GM12865 (cell line): Measurements from ENCODE around the gene ILKAP.

ENCODE experiments used
- DNase-seq: peaks from one replicate; pipeline ENCODE4 v3.0.0; 2010; ENCODE audit warnings: low read depth
- H3K4me3 ChIP-seq: 2 replicates; pipeline ENCODE4 v1.5.1; 2011; ENCODE audit warnings: mild to moderate bottlenecking, low read depth, low read length, control low read depth
- TF ChIP-seq, protein P1 (sequence below): IDR thresholded peaks from 2 replicates; pipeline ENCODE4 v1.5.1; 2011; ENCODE audit warnings: low read length, control low read depth, low read depth, inconsistent platforms; ENCODE audit not compliant: insufficient read depth; ENCODE audit errors: missing control alignments

Gene ILKAP

DNA sequence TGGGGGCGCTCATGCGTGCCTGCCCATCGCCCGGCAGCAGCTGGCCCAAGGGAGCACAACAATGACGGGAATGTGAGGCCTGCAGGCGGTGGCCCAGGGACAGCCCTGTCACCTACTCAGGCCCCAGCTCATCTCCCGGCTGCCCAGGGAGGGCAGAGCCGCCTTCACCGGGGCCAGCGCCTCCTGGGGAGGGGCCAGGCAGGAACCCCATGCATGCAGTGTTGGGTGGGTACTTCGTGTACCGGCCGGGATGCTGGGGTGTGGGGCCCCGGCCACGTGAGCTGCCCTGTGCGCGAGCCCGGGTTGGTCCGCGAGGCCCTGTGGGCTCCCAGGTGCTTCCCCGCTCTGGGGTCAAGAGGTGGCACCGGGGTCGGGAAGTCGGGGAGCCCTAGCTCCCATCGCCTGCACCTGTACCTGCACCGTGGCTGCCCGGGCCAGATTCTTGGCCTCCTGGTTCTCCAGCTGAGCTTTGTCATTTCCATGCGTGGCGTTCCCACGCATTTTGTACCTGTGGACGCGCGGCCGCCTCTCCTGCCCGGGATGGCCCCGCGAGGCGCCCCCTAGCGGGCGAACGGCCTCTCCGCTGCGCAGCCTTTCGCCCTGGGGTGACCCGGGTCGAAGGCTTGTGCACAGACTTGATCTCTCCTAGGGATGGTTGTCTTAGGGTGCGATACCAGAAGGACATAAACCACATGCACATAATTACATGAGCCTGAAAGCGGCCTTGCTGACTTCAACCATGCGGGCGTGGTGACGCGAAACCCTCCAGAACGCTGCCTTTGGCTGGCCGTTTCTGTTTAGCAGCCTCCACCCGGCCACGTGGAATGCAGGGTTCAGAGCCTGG, 64.1 kb downstream of the ILKAP start:
- H3K4me3 ChIP-seq, result no peak overlapping the region
- TF ChIP-seq, protein P1, sequence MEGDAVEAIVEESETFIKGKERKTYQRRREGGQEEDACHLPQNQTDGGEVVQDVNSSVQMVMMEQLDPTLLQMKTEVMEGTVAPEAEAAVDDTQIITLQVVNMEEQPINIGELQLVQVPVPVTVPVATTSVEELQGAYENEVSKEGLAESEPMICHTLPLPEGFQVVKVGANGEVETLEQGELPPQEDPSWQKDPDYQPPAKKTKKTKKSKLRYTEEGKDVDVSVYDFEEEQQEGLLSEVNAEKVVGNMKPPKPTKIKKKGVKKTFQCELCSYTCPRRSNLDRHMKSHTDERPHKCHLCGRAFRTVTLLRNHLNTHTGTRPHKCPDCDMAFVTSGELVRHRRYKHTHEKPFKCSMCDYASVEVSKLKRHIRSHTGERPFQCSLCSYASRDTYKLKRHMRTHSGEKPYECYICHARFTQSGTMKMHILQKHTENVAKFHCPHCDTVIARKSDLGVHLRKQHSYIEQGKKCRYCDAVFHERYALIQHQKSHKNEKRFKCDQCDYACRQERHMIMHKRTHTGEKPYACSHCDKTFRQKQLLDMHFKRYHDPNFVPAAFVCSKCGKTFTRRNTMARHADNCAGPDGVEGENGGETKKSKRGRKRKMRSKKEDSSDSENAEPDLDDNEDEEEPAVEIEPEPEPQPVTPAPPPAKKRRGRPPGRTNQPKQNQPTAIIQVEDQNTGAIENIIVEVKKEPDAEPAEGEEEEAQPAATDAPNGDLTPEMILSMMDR, result peak; percentile 77
- peak; percentile 46 for DNase-seq

- DNase-seq, result no peak
- TF ChIP-seq, protein P1, result no peak
- no peak within 1 kb of the TSS for H3K4me3 ChIP-seq
Observed at GRCh38 chr2:238138331-238139195, 64.9 kb downstream of the ILKAP start, which contains the start of gene KLHL30. KLHL30 (plus strand) TSS chr2:238138668; CDS start chr2:238140755, 2,087 bp downstream.

- TF ChIP-seq, protein P1, result no peak
- DNase-seq, result no peak
- H3K4me3 ChIP-seq, result no peak overlapping the region
Observed at GRCh38 chr2:238137885-238138284, 65.6 kb downstream of the ILKAP start.

GRCh38 chr2:238136820-238137537, 66.5 kb downstream of the ILKAP start:
- no peak for DNase-seq
- H3K4me3 ChIP-seq, result no peak overlapping the region
- TF ChIP-seq, protein P1, result no peak

DNA sequence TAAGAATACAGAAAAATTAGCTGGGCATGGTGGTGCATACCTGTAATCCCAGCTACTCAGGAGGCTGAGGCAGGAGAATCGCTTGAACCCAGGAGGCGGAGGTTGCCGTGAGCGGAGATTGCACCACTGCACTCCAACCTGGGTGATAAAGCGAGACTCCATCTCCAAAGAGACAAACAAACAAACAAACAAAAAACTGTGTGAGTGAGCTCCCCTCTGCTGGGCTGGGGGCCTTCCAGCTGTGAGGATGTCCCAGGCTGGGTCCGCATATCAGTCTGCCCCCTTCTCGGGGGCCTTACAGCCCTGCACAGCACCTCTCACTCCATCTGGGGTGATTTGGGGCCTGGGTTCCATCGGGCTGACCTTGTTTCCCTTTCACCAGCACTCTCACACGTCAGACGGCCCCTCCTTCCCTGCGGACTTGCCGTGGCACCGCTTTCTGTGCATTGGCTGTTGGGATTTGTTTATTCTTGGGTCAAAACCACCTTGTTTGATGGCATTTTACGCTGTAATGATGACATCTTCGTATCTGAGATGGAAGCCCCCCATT, 67.8 kb downstream of the ILKAP start:
- no peak overlapping the region for H3K4me3 ChIP-seq
- DNase-seq, result no peak
- TF ChIP-seq, protein P1, result no peak

DNA sequence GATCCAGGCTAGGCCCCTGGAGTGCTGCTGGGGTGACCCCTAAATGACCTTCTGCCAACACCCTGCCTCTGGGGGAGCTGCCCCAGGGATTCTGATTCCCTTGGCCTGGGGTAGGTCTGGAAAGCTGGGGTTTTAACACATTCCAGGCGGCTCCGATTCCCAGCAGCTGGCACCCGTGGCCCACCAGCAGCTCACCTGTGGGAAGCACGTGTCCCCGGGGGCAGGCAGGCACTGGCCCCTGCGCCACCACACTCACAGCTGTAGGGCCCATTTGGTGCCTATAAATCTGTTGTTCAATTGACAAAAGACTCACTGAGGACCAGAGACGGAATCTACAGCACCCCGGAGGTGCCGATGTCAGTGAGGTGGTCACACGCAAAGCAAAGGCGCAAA, 69.1 kb downstream of the ILKAP start:
- no peak overlapping the region for H3K4me3 ChIP-seq
- TF ChIP-seq, protein P1, result no peak
- no peak for DNase-seq
